MM.1S (cell line): ENCODE data around the gene TPM1.

Experiments used
- EZH2phosphoT487 ChIP-seq: fragments of 300-600 bp; sonication (generic); IDR thresholded peaks from 2 replicates; pipeline ENCODE4 v1.6.1; 2018; ENCODE audit warnings: antibody characterized with exemption, low read length
- TF ChIP-seq, protein P1 (sequence below): fragments of 300-600 bp; sonication (generic); IDR thresholded peaks from 2 replicates; pipeline ENCODE4 v1.5.1; 2016; ENCODE audit warnings: antibody characterized with exemption, low read length, mixed read lengths

- TF ChIP-seq, protein P1, sequence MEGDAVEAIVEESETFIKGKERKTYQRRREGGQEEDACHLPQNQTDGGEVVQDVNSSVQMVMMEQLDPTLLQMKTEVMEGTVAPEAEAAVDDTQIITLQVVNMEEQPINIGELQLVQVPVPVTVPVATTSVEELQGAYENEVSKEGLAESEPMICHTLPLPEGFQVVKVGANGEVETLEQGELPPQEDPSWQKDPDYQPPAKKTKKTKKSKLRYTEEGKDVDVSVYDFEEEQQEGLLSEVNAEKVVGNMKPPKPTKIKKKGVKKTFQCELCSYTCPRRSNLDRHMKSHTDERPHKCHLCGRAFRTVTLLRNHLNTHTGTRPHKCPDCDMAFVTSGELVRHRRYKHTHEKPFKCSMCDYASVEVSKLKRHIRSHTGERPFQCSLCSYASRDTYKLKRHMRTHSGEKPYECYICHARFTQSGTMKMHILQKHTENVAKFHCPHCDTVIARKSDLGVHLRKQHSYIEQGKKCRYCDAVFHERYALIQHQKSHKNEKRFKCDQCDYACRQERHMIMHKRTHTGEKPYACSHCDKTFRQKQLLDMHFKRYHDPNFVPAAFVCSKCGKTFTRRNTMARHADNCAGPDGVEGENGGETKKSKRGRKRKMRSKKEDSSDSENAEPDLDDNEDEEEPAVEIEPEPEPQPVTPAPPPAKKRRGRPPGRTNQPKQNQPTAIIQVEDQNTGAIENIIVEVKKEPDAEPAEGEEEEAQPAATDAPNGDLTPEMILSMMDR, result no peak
- no peak for TF ChIP-seq EZH2phosphoT487
Observed at GRCh38 chr15:63073497-63074172, 31.1 kb downstream of the TPM1 start.
